GM12891 (cell line): Measurements from ENCODE around the gene SEC31B.

ENCODE experiments used
- DNase-seq: peaks from one replicate; pipeline ENCODE4 v3.0.0; 2011; ENCODE audit warnings: low spot score; ENCODE audit not compliant: insufficient read length
- FAIRE-seq: peaks from 2 replicates; lab custom pipeline; 2011; peaks lifted over from hg19 to GRCh38; lab: Jason Lieb, UNC
- PAX5 ChIP-seq: IDR thresholded peaks from 2 replicates; pipeline ENCODE4 v1.6.1; 2011; ENCODE audit warnings: low read length, moderate library complexity, mild to moderate bottlenecking; ENCODE audit not compliant: insufficient read depth, severe bottlenecking
- POLR2A ChIP-seq: IDR thresholded peaks from 2 replicates; pipeline ENCODE4 v1.6.1; 2011; ENCODE audit warnings: low read depth, low read length, control low read depth
- POLR2AphosphoS5 ChIP-seq: IDR thresholded peaks from 2 replicates; pipeline ENCODE4 v1.6.1; 2011; ENCODE audit warnings: low read depth, low read length, control low read depth
- POU2F2 ChIP-seq: IDR thresholded peaks from 2 replicates; pipeline ENCODE4 v1.6.1; 2011; ENCODE audit warnings: low read depth, mild to moderate bottlenecking, control low read depth, low read length, moderate library complexity
- SPI1 ChIP-seq: IDR thresholded peaks from 2 replicates; pipeline ENCODE4 v1.6.1; 2011; ENCODE audit warnings: low read depth, low read length, control low read depth
- TAF1 ChIP-seq: IDR thresholded peaks from 2 replicates; pipeline ENCODE4 v1.6.1; 2011; ENCODE audit warnings: low read depth, low read length, control low read depth

SEC31B gene

DNA sequence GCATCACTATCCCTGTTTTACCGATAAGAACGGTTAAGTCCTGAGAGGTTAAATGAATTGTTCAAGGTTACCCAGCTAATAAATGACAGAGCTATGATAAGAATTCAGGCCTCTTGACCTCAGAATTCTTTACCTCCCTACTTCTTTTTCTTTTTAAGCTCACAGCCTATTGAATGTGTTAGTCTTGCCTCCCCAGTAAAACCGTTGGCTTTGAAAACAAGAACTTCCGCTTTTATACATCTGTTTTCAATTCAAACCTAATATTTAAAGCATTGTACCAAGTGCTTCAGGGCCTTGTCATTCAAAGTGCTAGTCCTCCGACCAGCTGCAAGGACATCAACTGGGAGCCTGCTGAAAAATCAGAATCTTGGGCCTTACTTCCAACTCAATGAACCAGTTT, 15.6 kb downstream of the SEC31B start:
- no peak for DNase-seq
- no peak for FAIRE-seq

DNA sequence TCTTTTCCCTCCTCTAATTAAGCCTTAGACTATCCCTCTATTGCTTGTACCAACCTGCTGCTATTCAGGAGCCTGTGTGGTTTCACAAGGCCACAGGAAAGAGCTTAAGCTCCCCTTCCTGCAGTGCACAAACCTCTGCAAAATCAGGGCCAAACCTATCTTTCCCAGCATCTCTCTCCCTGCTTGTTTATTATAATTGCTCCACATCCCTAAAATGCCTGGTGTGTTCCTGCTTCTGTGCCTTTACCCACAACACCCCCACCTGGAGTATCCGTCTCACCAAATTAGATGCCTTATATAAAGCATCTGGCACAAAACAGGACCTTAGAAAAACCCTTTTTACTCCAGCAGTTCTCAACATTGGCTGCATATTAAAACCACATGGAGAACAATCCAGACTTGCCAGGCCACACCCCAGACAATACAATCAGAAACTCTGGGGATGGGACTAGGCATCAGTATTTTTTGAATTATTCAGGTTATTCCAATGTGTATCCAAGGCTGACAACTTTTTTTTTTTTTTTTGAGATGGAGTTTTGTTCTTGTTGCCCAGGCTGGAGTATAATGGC, 16.7 kb downstream of the SEC31B start:
- DNase-seq = no peak
- no peak for FAIRE-seq
- TF ChIP-seq SPI1 (no peak), POLR2A (no peak), TAF1 (no peak), POLR2AphosphoS5 (no peak)

More for the DNA sequence above, 15.6 kb downstream of the SEC31B start:
- TF ChIP-seq SPI1 (no peak), TAF1 (no peak), POLR2AphosphoS5 (no peak), POU2F2 (no peak), POLR2A (no peak), PAX5 (no peak)

DNA sequence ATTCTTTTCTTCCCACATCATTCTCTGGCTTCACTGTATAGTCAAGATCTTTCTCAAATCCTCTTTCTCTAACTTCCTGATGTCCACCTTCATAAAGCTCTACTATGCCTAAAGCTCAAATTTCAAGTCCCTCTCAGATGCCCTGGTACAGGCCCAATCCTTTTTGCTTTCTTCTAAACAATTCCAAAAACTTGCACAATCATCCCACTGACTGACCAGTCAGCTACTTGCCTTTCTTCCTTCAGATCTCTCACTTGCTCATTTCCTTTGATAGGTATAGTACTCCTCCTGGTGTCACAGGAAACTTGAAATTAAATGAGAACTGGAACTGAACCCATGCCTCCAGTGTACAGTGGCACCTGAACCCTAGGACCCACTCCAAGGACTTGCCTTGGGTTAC, 18.2 kb downstream of the SEC31B start:
- FAIRE-seq (no peak), DNase-seq (no peak)
- no peak for TF ChIP-seq PAX5
- no peak for TF ChIP-seq POLR2AphosphoS5
- TF ChIP-seq SPI1 = no peak
- TF ChIP-seq TAF1 = no peak
- no peak for TF ChIP-seq POLR2A
- no peak for TF ChIP-seq POU2F2

DNA sequence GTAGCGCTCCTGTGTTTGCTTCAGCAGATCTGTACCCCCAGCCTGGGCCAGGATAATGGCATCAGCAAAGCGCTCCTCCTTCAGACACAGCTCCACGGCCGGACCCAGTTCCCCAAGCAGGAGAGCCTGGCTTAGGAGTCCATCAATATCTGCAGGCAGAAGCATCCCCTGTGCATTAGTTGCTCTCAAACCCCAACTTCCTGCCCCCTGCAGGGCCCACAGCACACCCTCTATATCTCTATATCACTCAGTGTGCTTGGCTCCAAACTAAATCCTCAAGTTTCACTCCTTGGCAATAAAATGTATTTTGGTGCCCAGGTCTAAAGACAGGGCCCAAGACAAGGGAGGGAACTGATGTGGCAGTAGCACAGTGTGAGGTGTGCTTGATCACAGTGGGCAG, 21.6 kb downstream of the SEC31B start:
- no peak for TF ChIP-seq POLR2A
- no peak for TF ChIP-seq PAX5
- TF ChIP-seq TAF1 = no peak
- TF ChIP-seq SPI1 = no peak
- TF ChIP-seq POLR2AphosphoS5 = no peak
- DNase-seq (no peak), FAIRE-seq (no peak)

DNA sequence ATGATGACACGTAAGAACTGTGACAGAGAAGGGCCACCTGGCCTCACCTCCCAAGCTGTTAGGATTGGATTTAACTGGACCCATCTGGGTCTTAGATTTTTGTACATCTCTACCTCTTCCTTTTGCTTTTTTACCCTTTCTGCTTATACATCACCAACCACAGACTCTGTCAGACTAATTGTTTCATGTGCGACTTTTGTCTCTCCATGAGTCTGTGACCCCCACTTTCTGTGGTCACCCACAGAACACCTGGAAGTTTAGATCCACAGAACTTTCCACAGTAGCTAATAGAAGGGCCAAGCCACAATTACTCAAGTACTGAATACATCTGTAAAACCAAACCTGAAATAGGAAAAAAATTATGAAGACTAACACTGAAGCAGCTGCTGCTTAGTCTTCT, 23.1 kb downstream of the SEC31B start:
- no peak for TF ChIP-seq SPI1
- TF ChIP-seq POLR2A = no peak
- no peak for TF ChIP-seq POU2F2
- no peak for TF ChIP-seq POLR2AphosphoS5
- no peak for TF ChIP-seq TAF1
- no peak for TF ChIP-seq PAX5
- DNase-seq (no peak), FAIRE-seq (no peak)

DNA sequence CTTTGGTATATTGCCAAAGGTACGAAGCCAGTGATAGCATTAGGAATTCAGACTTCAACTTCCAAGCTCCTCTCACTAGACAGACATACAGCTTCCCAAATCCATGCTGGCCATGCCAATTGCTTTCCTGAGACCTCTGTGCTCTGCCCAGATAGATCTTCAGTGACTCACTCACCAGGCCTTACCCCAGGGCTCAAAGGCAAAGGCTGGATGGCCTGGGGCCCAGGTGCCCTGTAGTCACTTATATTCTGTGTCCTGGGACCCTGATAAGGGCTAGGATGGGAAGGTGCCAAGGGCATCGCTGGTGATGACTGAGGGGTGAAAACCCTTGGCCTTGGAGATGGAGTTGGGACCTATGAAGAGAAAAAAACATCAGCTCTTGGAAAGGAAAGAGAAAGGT, 29.1 kb downstream of the SEC31B start:
- FAIRE-seq = no peak
- TF ChIP-seq SPI1 = no peak
- TF ChIP-seq TAF1 = no peak
- no peak for TF ChIP-seq POLR2AphosphoS5
- no peak for TF ChIP-seq PAX5
- TF ChIP-seq POU2F2 = no peak
- TF ChIP-seq POLR2A = no peak
- DNase-seq = no peak

DNA sequence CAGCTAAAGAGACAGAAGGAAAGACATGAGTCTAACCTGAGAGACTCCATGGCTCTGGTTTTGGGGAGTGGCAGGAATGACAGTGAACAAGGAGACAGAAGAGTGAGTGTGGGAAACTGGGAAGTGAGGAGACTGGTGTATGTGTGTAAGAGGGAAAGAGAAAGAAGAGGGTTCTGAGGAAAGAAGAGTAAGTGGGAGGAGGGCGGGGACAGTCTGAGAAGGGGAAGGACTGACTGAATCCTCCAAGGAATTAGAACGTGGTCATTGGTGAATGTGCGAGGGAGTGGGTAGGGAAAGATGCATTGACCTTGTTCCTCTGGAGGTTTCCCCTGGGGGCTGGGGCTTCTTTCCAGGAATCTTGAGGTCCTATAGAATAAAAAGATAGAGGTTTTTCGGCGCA, 30.3 kb downstream of the SEC31B start:
- DNase-seq = no peak
- no peak for FAIRE-seq
- TF ChIP-seq SPI1 = no peak
- no peak for TF ChIP-seq POLR2AphosphoS5
- no peak for TF ChIP-seq POU2F2
- TF ChIP-seq TAF1 = no peak

DNA sequence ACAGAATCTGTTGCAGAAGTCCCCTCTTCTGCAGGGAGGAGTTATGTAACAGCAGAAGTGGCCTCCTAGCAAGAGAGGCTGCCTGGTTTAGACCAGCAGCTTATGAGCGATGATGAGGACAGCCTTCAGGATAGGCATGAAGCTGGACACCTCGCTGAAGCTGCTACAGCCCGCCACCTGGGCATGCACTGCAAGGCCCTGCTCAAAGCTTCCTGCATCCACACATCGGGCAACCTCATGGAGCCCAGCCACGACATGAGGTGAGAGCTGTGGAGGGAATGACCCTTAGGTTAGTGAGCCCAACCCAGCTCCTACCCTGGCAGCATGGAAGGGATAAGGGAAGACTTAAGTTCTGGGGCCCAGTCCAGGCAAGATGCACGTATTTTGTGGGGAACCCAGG, 32.1 kb downstream of the SEC31B start:
- no peak for FAIRE-seq
- TF ChIP-seq POLR2AphosphoS5 (no peak), PAX5 (no peak), SPI1 (no peak), POLR2A (no peak), POU2F2 (no peak), TAF1 (no peak)
- no peak for DNase-seq

DNA sequence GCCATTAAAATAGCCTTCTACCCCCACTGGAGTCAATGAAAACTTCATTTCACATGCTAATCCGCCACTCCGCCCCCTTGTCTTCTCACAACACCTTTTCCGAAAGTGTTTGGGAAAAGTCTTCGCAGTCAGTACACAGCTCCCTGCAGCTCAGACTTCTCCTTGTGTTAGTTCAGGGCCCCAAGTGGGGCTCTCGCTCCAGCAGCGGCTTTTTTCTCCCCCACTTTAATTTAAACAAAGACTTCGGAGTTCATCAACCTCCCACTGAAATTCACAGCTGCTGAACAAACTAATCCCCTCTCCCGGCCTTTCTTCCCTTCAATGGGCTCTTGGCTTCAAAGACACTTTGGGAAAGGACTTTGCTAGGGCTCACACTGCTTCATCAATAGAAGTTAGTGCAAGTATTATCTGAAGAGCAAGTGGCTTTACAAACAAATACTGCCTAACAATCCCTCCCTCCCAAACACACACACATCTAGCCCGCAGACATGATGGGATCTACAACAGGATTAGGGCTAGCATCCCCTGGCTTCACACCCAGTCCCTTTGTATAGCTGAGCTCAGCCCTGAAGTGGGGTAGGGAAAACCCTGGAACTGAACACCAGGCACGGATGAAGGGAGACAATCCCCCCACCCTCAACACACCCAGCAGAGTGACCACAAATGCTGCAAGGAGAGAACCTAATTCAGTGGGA, 33.7 kb downstream of the SEC31B start:
- DNase-seq = no peak
- no peak for FAIRE-seq

DNA sequence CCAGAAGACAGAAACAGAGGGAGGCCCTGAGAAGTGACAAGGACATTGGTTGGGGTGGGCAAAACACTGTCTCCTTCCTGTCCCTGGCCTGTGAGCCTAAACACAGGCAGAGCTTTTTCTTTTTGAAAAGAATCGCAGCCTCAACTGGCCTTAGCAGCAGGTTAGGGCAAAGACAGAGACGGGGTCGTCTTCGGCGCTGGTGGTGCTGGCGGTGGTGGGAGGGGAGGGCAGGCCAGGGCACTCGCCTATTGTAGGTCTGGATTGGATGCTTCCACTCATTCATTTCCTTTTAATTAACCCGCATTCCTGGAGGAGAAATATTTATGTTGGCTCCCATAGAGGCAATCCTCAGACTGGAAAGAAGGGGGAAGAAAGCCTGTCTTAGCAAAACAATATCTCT, 34.3 kb downstream of the SEC31B start:
- no peak for DNase-seq
- FAIRE-seq = no peak
- TF ChIP-seq TAF1 (no peak), SPI1 (no peak), POLR2A (no peak), POU2F2 (no peak), POLR2AphosphoS5 (no peak), PAX5 (no peak)

More for the DNA sequence above, 33.7 kb downstream of the SEC31B start:
- TF ChIP-seq PAX5 (no peak), TAF1 (no peak), POLR2A (no peak), POLR2AphosphoS5 (no peak), POU2F2 (no peak), SPI1 (no peak)
